SK-N-SH treated with all-trans-retinoic acid at 6 μM for 48 hours (cell line): Measurements from ENCODE around the gene SPACA6.
A peak's percentile ranks its signal among the peaks of the same experiment; 100 is the strongest.

Experiments used
- ATAC-seq: fragments of 200-7000 bp; cut with Tn5 transposase; 3 replicates; pipeline ENCODE4 v1.9.1; 2020; ENCODE audit warnings: mild to moderate bottlenecking, moderate library complexity
- ARNTL ChIP-seq: fragments of 450-650 bp; formaldehyde crosslinking; IDR thresholded peaks from 2 replicates; pipeline ENCODE4 v1.5.0; 2020; ENCODE audit warnings: low read depth, mild to moderate bottlenecking, moderate library complexity, borderline replicate concordance
- BACH2 ChIP-seq: fragments of 250-450 bp; sonication (Bioruptor Pico); IDR thresholded peaks from 2 replicates; pipeline ENCODE4 v1.9.0; 2021; ENCODE audit warnings: mild to moderate bottlenecking, borderline replicate concordance
- CREB5 ChIP-seq: fragments of 250-450 bp; sonication (Bioruptor Pico); IDR thresholded peaks from 2 replicates; pipeline ENCODE4 v1.5.1; 2020; ENCODE audit warnings: low read depth, mild to moderate bottlenecking, moderate library complexity
- CSDC2 ChIP-seq: fragments of 250-450 bp; sonication (Bioruptor Pico); IDR thresholded peaks from 2 replicates; pipeline ENCODE4 v1.5.0; 2020; ENCODE audit warnings: mild to moderate bottlenecking, moderate library complexity
- CSRNP3 ChIP-seq: fragments of 250-450 bp; sonication (Bioruptor Pico); IDR thresholded peaks from 2 replicates; pipeline ENCODE4 v1.5.1; 2021; ENCODE audit warnings: mild to moderate bottlenecking, moderate library complexity
- GLIS3 ChIP-seq: fragments of 250-450 bp; sonication (Bioruptor Pico); IDR thresholded peaks from 2 replicates; pipeline ENCODE4 v1.5.0; 2020; ENCODE audit warnings: mild to moderate bottlenecking, moderate library complexity
- OSR1 ChIP-seq: fragments of 250-450 bp; sonication (Bioruptor Pico); IDR thresholded peaks from 2 replicates; pipeline ENCODE4 v1.8.0; 2022; ENCODE audit warnings: moderate library complexity, mild to moderate bottlenecking, inconsistent platforms
- PATZ1 ChIP-seq: fragments of 250-450 bp; sonication (Bioruptor Pico); IDR thresholded peaks from 2 replicates; pipeline ENCODE4 v1.8.0; 2020; ENCODE audit warnings: mild to moderate bottlenecking, moderate library complexity, borderline replicate concordance
- POU6F1 ChIP-seq: fragments of 250-450 bp; sonication (Bioruptor Pico); IDR thresholded peaks from 2 replicates; pipeline ENCODE4 v1.8.0; 2021; ENCODE audit warnings: low read depth, mild to moderate bottlenecking, moderate library complexity, borderline replicate concordance
- PPARA ChIP-seq: fragments of 250-450 bp; sonication (Bioruptor Pico); IDR thresholded peaks from 2 replicates; pipeline ENCODE4 v1.5.0; 2020; ENCODE audit warnings: mild to moderate bottlenecking, borderline replicate concordance
- RARB ChIP-seq: fragments of 250-450 bp; sonication (Bioruptor Pico); IDR thresholded peaks from 2 replicates; pipeline ENCODE4 v1.8.0; 2021; ENCODE audit warnings: mild to moderate bottlenecking, moderate library complexity
- SNAI2 ChIP-seq: fragments of 250-450 bp; sonication (Bioruptor Pico); IDR thresholded peaks from 2 replicates; pipeline ENCODE4 v1.5.0; 2020; ENCODE audit warnings: mild to moderate bottlenecking, moderate library complexity
- TCF4 ChIP-seq: fragments of 250-450 bp; sonication (Bioruptor Pico); IDR thresholded peaks from 2 replicates; pipeline ENCODE4 v1.8.0; 2021; ENCODE audit warnings: mild to moderate bottlenecking, moderate library complexity, borderline replicate concordance
- TOX ChIP-seq: fragments of 250-450 bp; sonication (Bioruptor Pico); IDR thresholded peaks from 2 replicates; pipeline ENCODE4 v1.8.0; 2021; ENCODE audit warnings: mild to moderate bottlenecking, moderate library complexity, borderline replicate concordance
- TSHZ2 ChIP-seq: fragments of 250-450 bp; sonication (Bioruptor Pico); IDR thresholded peaks from 2 replicates; pipeline ENCODE4 v1.5.0; 2020; ENCODE audit warnings: mild to moderate bottlenecking, moderate library complexity
- ZC3H10 ChIP-seq: fragments of 250-450 bp; sonication (Bioruptor Pico); IDR thresholded peaks from 2 replicates; pipeline ENCODE4 v1.5.1; 2021; ENCODE audit warnings: mild to moderate bottlenecking, moderate library complexity
- ZFP3 ChIP-seq: fragments of 250-450 bp; sonication (Bioruptor Pico); IDR thresholded peaks from 2 replicates; pipeline ENCODE4 v1.5.0; 2020; ENCODE audit warnings: mild to moderate bottlenecking, moderate library complexity
- ZFP30 ChIP-seq: fragments of 450-650 bp; formaldehyde crosslinking; IDR thresholded peaks from 2 replicates; pipeline ENCODE4 v1.5.0; 2022; ENCODE audit warnings: mild to moderate bottlenecking, moderate library complexity
- ZNF565 ChIP-seq: fragments of 450-650 bp; formaldehyde crosslinking; conservative IDR thresholded peaks from 2 replicates; pipeline ENCODE4 v1.5.0; 2020; ENCODE audit warnings: low read depth, mild to moderate bottlenecking, moderate library complexity
- ZNF70 ChIP-seq: fragments of 450-650 bp; formaldehyde crosslinking; IDR thresholded peaks from 2 replicates; pipeline ENCODE4 v1.5.0; 2020; ENCODE audit warnings: mild to moderate bottlenecking, moderate library complexity
- ZNF8 ChIP-seq: fragments of 450-650 bp; formaldehyde crosslinking; IDR thresholded peaks from 2 replicates; pipeline ENCODE4 v1.5.0; 2020; ENCODE audit warnings: mild to moderate bottlenecking, moderate library complexity

SPACA6 gene

GRCh38 chr19:51686171-51686570 lies 7.0 kb upstream of the SPACA6 start:
- no peak for ATAC-seq
- TF ChIP-seq ZFP3 (CRISPR knock-in tag), result no peak
- no peak for TF ChIP-seq ZFP30
- no peak for TF ChIP-seq OSR1
- no peak for TF ChIP-seq ZNF70 (CRISPR knock-in tag)
- TF ChIP-seq TOX (CRISPR knock-in tag), result no peak
- TF ChIP-seq BACH2 (CRISPR knock-in tag), result no peak
- no peak for TF ChIP-seq GLIS3 (CRISPR knock-in tag)
- TF ChIP-seq ARNTL (CRISPR knock-in tag), result no peak
- TF ChIP-seq PATZ1 (CRISPR knock-in tag), result no peak
- no peak for TF ChIP-seq ZNF8 (CRISPR knock-in tag)
- TF ChIP-seq ZNF565 (CRISPR knock-in tag), result no peak
- no peak for TF ChIP-seq SNAI2
- TF ChIP-seq PPARA, result no peak
- no peak for TF ChIP-seq RARB (CRISPR knock-in tag)
- TF ChIP-seq ZC3H10 (CRISPR knock-in tag), result no peak
- no peak for TF ChIP-seq POU6F1 (CRISPR knock-in tag)
- TF ChIP-seq TSHZ2, result no peak
- TF ChIP-seq, all 23 proteins: peak for 0

GRCh38 chr19:51687791-51688670 lies 5.1 kb upstream of the SPACA6 start:
- ATAC-seq, result peak; percentile 60
- TF ChIP-seq PPARA, result no peak
- no peak for TF ChIP-seq POU6F1 (CRISPR knock-in tag)
- no peak for TF ChIP-seq TOX (CRISPR knock-in tag)
- no peak for TF ChIP-seq BACH2 (CRISPR knock-in tag)
- TF ChIP-seq ZNF70 (CRISPR knock-in tag), result no peak
- TF ChIP-seq CREB5 (CRISPR knock-in tag), result no peak
- TF ChIP-seq TSHZ2, result no peak
- no peak for TF ChIP-seq CSDC2 (CRISPR knock-in tag)
- TF ChIP-seq CSRNP3 (CRISPR knock-in tag), result no peak
- TF ChIP-seq ZFP3 (CRISPR knock-in tag), result no peak
- no peak for TF ChIP-seq OSR1
- no peak for TF ChIP-seq PATZ1 (CRISPR knock-in tag)
- TF ChIP-seq TCF4, result no peak
- TF ChIP-seq RARB (CRISPR knock-in tag), result no peak
- no peak for TF ChIP-seq GLIS3 (CRISPR knock-in tag)
- no peak for TF ChIP-seq ZNF8 (CRISPR knock-in tag)
- no peak for TF ChIP-seq ARNTL (CRISPR knock-in tag)
